ENCODE results near the gene AK8.

AK8 gene

DNA sequence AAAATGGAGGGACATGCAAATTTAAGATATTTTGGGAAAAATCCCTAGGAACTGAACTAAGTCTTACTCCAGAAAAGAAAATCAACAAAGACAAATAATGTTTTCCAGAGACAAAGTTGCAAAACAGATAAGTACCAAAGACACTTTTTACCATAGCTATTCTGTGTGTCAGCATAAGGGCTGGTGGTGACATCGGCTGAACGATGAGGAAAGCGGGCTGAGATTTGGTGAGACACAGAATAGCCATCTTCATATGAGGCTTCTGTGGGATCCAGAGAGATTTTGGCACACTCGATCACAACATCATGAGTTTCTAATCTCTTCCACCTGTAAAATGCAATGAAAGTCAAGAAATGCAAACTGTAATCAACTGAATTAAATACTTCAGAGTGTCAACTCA lies 34.0 kb upstream of the AK8 start:
- Histone ChIP-seq H3K4me3 (ENCODE audit: low read depth, low read length) (no peak overlapping the region), H3K4me1 (no peaks in the 10 kb centered on the region), H3K27me3 (no peaks in the 10 kb centered on the region), H3K36me3 (peaks cover 38% of the 10 kb centered on the region), H3K9me3 (no peaks in the 10 kb centered on the region)
- TF ChIP-seq, protein P1, sequence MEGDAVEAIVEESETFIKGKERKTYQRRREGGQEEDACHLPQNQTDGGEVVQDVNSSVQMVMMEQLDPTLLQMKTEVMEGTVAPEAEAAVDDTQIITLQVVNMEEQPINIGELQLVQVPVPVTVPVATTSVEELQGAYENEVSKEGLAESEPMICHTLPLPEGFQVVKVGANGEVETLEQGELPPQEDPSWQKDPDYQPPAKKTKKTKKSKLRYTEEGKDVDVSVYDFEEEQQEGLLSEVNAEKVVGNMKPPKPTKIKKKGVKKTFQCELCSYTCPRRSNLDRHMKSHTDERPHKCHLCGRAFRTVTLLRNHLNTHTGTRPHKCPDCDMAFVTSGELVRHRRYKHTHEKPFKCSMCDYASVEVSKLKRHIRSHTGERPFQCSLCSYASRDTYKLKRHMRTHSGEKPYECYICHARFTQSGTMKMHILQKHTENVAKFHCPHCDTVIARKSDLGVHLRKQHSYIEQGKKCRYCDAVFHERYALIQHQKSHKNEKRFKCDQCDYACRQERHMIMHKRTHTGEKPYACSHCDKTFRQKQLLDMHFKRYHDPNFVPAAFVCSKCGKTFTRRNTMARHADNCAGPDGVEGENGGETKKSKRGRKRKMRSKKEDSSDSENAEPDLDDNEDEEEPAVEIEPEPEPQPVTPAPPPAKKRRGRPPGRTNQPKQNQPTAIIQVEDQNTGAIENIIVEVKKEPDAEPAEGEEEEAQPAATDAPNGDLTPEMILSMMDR (IDR thresholded peaks at IDR 0.05; ENCODE audit: low read depth, low read length): no peak
- DNase-seq: no peak

GRCh38 chr9:132910376-132910775 lies 32.3 kb upstream of the AK8 start:
- peaks cover 30% of the 10 kb centered on the region for H3K36me3 ChIP-seq
- H3K27me3 ChIP-seq: no peaks in the 10 kb centered on the region
- no peak for DNase-seq
- TF ChIP-seq, protein P1 (IDR thresholded peaks at IDR 0.05; ENCODE audit: low read depth, low read length): no peak
- no peaks in the 10 kb centered on the region for H3K9me3 ChIP-seq
- H3K4me3 ChIP-seq (ENCODE audit: low read depth, low read length): no peak overlapping the region
- H3K4me1 ChIP-seq: no peaks in the 10 kb centered on the region

DNA sequence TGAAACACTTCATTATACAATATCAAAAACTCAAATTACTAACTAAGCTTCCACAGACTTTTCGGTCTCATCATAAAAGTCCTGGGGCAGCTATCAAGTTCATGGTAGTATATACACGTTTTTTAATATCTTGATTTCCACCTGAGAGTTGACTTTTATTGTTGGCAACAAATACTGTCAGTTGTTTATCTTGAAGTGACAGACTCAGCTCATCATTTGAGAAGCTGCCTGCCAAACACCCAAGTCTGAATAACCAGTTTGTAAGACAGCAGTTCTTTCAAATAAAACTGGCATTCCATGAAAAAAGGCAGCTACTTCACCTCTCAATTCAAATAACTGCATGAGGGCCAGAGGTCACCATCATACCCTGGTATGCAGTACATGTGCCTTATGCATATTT lies 31.2 kb upstream of the AK8 start:
- Histone ChIP-seq H3K27me3 (no peaks in the 10 kb centered on the region), H3K36me3 (peaks cover 29% of the 10 kb centered on the region), H3K4me1 (no peaks in the 10 kb centered on the region), H3K9me3 (no peaks in the 10 kb centered on the region), H3K4me3 (ENCODE audit: low read depth, low read length) (no peak overlapping the region)
- TF ChIP-seq, protein P1 (IDR thresholded peaks at IDR 0.05; ENCODE audit: low read depth, low read length): no peak
- no peak for DNase-seq

- Histone ChIP-seq H3K4me1 (no peaks in the 10 kb centered on the region), H3K4me3 (ENCODE audit: low read depth, low read length) (no peak overlapping the region), H3K27me3 (no peaks in the 10 kb centered on the region), H3K9me3 (no peaks in the 10 kb centered on the region), H3K36me3 (peaks cover 29% of the 10 kb centered on the region)
- TF ChIP-seq, protein P1 (IDR thresholded peaks at IDR 0.05; ENCODE audit: low read depth, low read length): no peak
- no peak for DNase-seq
Observed at GRCh38 chr9:132908635-132909034, 30.6 kb upstream of the AK8 start.

- Histone ChIP-seq H3K27me3 (no peaks in the 10 kb centered on the region), H3K36me3 (peaks cover 27% of the 10 kb centered on the region), H3K4me1 (no peaks in the 10 kb centered on the region), H3K9me3 (no peaks in the 10 kb centered on the region), H3K4me3 (ENCODE audit: low read depth, low read length) (no peak overlapping the region)
- TF ChIP-seq, protein P1 (IDR thresholded peaks at IDR 0.05; ENCODE audit: low read depth, low read length): no peak
- no peak for DNase-seq
Observed at GRCh38 chr9:132905726-132906125, 27.6 kb upstream of the AK8 start.

DNA sequence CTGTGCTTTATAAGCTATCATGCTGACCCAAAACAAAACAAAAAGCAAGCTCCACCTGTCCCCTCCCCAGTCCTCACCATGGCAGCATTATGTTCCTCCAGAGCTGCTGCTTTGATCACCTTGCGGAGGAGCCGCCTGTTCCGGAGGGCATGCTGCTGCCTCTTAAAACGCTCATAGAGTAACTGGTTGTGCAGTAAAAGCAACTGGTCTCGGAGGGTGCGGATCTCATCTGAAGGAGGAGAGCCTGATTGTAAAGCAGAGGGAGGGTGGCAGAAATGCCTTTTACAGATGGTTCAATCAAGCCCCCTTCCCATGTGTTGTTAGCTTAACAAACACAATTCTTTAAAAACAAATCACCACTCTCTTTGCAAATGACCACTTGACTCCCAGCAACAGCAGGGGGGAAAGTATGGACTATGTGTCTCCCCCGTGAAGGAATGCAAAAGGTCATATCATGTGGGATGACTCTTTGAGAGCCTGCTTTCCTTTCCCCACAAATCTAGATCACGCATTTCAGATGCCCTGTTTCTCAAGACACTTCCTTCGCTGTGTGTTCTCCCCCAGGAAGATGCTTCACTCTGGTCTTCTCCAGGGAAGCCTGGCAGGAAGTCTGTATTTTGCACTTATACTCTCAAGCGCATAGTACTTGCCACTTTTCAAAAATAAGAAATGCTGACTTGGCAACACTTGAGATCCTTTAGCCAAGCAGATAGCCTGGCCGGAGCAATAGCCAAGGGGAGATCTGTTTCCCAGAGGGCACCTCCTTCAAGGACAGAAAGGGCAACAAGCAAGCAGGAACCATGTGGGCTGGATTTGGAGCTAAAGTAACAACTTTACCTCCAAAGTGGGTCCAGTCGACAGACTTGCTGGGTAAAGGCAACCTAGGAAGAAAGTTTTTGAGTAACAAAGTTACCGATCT lies 25.7 kb upstream of the AK8 start:
- H3K36me3 ChIP-seq: peaks cover 23% of the 10 kb centered on the region
- H3K4me1 ChIP-seq: no peaks in the 10 kb centered on the region
- TF ChIP-seq, protein P1 (IDR thresholded peaks at IDR 0.05; ENCODE audit: low read depth, low read length): no peak
- no peaks in the 10 kb centered on the region for H3K9me3 ChIP-seq
- H3K4me3 ChIP-seq (ENCODE audit: low read depth, low read length): no peak overlapping the region
- no peaks in the 10 kb centered on the region for H3K27me3 ChIP-seq
- DNase-seq: no peak
